HG03066 (cell line): ENCODE results near the gene AKAP12.
"Not testable (repeated sequence)": the region's sequence is repeated elsewhere in the genome, so short reads cannot be mapped to it uniquely, and the experiment has no call there.

Source experiments
- ATAC-seq: cut with Tn5 transposase; IDR thresholded peaks from one replicate; pipeline ENCODE4 v1.9.1; 2021; ENCODE audit warnings: low read depth; ENCODE audit not compliant: unreplicated experiment

The AKAP12 gene

GRCh38 chr6:151306269-151306783 is 66.6 kb downstream of the AKAP12 start:
- no peak for ATAC-seq

- no peak for ATAC-seq
These were observed 67.7 kb downstream of the AKAP12 start for GRCh38 chr6:151307501-151307900.

- no peak for ATAC-seq
These were observed 69.9 kb downstream of the AKAP12 start for GRCh38 chr6:151309619-151310018.

GRCh38 chr6:151310279-151310678 is 70.5 kb downstream of the AKAP12 start:
- no peak for ATAC-seq

GRCh38 chr6:151310852-151311767 is 71.3 kb downstream of the AKAP12 start:
- ATAC-seq, result no peak

GRCh38 chr6:151313066-151313491 is 73.3 kb downstream of the AKAP12 start:
- no peak for ATAC-seq

GRCh38 chr6:151315661-151316060 is 75.9 kb downstream of the AKAP12 start:
- not testable (repeated sequence) for ATAC-seq

DNA sequence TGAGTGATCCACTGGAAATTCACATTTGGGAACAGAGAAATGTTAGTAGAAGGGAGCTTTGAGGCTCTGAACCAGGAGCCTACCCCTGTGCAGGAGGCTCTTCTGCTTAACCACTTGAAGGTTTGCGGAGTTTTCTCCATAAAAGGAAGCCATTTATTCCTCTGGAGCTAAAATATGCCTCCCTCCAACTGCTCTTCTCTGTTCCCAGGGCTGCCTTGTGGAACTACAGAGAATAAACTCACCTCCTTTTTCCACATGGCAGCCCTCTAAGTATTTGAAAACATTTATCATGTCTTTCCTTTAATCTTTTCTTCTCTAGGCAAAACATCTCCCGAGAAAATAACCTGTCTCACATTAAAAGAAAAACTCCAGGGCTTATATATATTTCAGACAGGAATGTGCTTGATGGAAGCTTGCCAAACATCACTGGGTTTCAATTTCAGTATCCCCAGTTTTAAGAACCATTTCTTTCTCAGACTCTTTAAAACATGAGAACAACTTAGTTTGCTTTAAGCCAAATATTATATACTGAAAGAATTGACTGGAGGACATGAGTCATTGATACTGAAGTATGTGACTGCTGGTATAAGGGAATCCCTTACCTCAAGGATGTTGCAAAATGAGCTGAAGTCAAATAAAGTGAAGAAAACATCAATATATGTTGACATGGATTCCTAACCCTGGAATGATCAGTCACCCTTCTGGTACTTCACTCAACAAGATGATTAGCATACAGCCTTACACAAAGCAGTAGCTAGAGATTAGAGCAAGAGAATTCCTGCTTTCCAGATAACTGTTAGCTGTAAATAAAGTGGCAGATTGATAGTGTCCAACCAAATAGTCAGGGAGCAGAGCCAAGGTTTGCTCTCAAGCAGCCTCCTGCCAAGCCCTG is 77.6 kb downstream of the AKAP12 start:
- ATAC-seq, result no peak

DNA sequence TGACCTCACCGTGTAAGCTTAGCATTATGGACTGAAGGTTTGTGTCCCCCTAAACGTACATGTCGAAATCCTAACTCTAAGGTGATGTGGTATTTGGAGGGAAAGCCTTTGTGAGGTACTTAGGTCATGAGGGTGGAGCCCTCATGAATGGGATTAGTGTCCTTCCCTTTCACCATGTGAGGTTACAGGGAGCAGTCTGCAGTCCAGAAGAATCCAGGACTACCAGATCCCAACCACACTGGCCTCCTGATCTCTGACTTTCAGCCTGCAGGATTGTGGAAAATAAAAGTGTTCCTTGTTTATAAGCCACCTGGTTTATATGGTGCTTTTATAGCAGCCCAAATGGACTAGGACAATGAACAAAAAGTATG is 78.2 kb downstream of the AKAP12 start:
- ATAC-seq, result no peak

- ATAC-seq, result no peak
These were observed 80.4 kb downstream of the AKAP12 start for GRCh38 chr6:151320140-151320539.

DNA sequence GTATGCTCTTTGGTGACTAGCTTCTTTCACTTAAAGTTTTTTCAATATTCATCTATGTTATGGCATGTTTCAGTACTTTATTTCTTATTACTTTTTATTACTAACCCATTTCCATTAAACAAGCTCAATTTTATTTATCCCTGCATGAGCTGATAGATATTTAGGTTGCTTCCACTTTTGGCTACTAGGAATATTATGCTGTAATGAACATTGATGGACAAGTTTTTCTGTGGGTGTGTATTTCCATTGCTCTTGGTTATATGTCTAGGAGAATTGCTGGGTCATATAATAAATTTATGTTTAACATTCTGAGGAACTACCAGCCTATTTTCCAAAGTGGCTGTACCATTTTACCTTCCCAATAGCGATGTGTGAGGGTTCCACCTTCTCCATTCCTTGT is 81.7 kb downstream of the AKAP12 start:
- ATAC-seq, result no peak

- no peak for ATAC-seq
These were observed 82.8 kb downstream of the AKAP12 start for GRCh38 chr6:151322570-151322969.

GRCh38 chr6:151323791-151324487 is 84.2 kb downstream of the AKAP12 start:
- peak; percentile 76 for ATAC-seq

GRCh38 chr6:151324488-151324825 is 84.7 kb downstream of the AKAP12 start:
- peak; percentile 17 for ATAC-seq

GRCh38 chr6:151325075-151326050 is 85.6 kb downstream of the AKAP12 start:
- ATAC-seq, result no peak

DNA sequence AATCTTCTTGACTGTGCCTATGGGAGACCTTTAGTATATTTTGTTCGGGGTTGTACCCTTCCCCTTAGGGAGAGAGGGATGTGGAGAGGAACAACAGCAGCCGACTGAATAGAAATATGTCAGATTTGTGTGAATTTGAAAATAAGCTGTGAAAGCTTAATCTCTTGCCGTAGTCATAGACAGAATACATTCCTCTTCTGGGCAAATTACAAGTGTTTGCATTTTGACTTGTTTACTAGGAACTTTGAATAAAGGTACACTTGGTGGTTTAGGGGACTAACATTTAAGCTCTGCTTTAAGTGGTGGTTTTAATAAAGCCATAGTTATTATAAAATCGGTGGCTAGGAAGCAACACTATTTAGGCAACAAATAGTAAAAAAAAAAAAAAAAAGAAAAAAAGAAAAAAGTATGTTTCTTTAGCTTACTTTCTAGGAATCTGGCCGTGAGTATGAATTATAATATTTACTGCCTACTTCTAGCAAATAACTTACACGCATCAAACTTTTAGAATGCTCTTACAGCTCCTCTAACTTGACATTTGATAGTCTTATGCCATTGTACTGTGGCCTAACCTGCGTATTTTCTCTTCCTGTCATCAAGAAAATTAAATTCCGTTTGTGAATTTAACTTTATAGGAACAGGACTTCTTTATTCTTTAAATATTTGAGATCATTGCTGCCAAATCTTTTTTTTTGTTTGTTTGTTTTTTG is 86.5 kb downstream of the AKAP12 start:
- ATAC-seq, result no peak

GRCh38 chr6:151327101-151327500 is 87.3 kb downstream of the AKAP12 start:
- no peak for ATAC-seq

DNA sequence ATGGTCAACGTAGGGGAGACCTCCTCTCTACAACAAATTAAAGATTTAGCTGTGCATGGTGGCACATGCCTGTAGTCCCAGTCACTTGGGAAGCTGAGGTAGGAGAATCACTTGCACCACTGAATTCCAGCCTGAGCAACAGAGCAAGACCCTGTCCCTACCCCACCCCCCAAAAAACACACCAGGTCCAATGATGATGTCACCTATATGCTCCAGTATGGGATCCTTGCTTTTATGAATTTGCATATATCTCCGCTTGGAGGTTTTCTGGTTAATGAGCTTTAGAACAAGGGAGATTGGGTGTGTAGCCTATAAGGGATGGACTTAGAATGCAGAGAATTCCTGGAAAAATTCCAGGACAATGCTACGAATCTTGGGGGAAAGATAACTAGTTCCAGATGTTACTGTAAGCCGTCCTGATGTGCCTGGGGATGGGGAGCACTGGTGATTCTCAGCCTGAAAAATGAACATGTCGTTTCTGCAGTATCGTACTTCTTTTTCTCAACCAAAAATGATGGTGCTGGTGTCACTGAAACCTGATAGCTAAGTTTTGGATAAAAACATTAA is 90.4 kb downstream of the AKAP12 start:
- ATAC-seq, result no peak

GRCh38 chr6:151335930-151336329 is 96.2 kb downstream of the AKAP12 start:
- no peak for ATAC-seq
